HepG2 (cell line): ENCODE measurements around the gene GRIN3B. TPM values are rescaled to one million over a fixed set of nuclear protein-coding genes. Genes with fewer than 3 reads are reported as not detected.

Experiments
- ATAC-seq: fragments of 200-7000 bp; cut with Tn5 transposase; 3 replicates; pipeline ENCODE4 v1.9.1; 2020; ENCODE audit warnings: mild to moderate bottlenecking, moderate library complexity
- BruUV-seq: library from RNA; stranded (reverse); fragments of 400-500 nt; replicated peaks from 2 replicates; lab custom pipeline; 2021; lab: Mats Ljungman, UMichigan
- CTCF ChIA-PET: fragments of 300-600 bp; formaldehyde crosslinking; extraction: SDS; loops from one replicate; lab custom pipeline; 2021; ENCODE audit warnings: low total read pairs, inconsistent platforms, low intra/inter-chr PET ratio; lab: Yijun Ruan, JAX
- POLR2A ChIA-PET: fragments of 350-600 bp; sonication (Branson Sonifier 250); formaldehyde crosslinking; loops from one replicate; lab custom pipeline; 2020; ENCODE audit warnings: antibody characterized with exemption, inconsistent platforms; lab: Yijun Ruan, JAX
- DNase-seq: peaks from one replicate; pipeline ENCODE4 v3.0.0-alpha.2; 2015; ENCODE audit warnings: low spot score
- FAIRE-seq: peaks from 3 replicates; lab custom pipeline; 2011; peaks lifted over from hg19 to GRCh38; lab: Jason Lieb, UNC
- H2AFZ ChIP-seq: one replicate; pipeline ENCODE4 v1.6.1; 2011; ENCODE audit warnings: low read length, inconsistent platforms
- H3K27ac ChIP-seq: fragments of 300-600 bp; 3 replicates; pipeline ENCODE4 v1.8.0; 2011; ENCODE audit warnings: mixed run types, mild to moderate bottlenecking, mixed read lengths, low read length, inconsistent platforms; ENCODE audit not compliant: insufficient read depth; ENCODE audit errors: extremely low read length
- H3K27me3 ChIP-seq, 2 experiments: fragments of 200-600 bp in 1 of 2; 2 replicates in 1 of 2; 3 replicates in 1 of 2; pipeline versions ENCODE4 v1.6.0 to v1.8.0; 2011; ENCODE audit warnings: low read length in 2 of 2, mild to moderate bottlenecking in 2 of 2, moderate library complexity in 2 of 2, inconsistent platforms in 1 of 2; ENCODE audit not compliant: insufficient read depth in 2 of 2, control insufficient read depth in 1 of 2
- H3K36me3 ChIP-seq, 2 experiments: fragments of 200-600 bp in 1 of 2; replicated peaks in 1 of 2; 2 replicates in 1 of 2; 3 replicates in 1 of 2; pipeline versions ENCODE4 v1.5.1 to v1.8.0; 2011; ENCODE audit warnings: low read length in 2 of 2, inconsistent platforms in 1 of 2; ENCODE audit not compliant: insufficient read depth in 2 of 2, control insufficient read depth in 1 of 2
- H3K4me1 ChIP-seq: 2 replicates; pipeline ENCODE4 v1.5.1; 2012; ENCODE audit warnings: low read length, inconsistent platforms; ENCODE audit not compliant: insufficient read depth
- H3K4me2 ChIP-seq: 2 replicates; pipeline ENCODE4 v1.6.0; 2011; ENCODE audit warnings: low read depth, low read length, inconsistent platforms
- H3K4me3 ChIP-seq, 3 experiments: fragments of 200-600 bp in 1 of 3; sonication (generic), shearing (Covaris generic) in 1 of 3; replicated peaks in 1 of 3; 2 replicates each; pipeline ENCODE4 v1.5.1; 2011 to 2016; ENCODE audit warnings: low read length in 3 of 3, inconsistent platforms in 2 of 3, low read depth in 2 of 3, mild to moderate bottlenecking in 2 of 3, control low read depth in 1 of 3, mixed read lengths in 1 of 3; ENCODE audit not compliant: insufficient read depth in 1 of 3
- H3K79me2 ChIP-seq: one replicate; pipeline ENCODE4 v1.6.1; 2011; ENCODE audit warnings: low read length, inconsistent platforms; ENCODE audit not compliant: insufficient read depth
- H3K9ac ChIP-seq: 2 replicates; pipeline ENCODE4 v1.6.0; 2011; ENCODE audit warnings: mild to moderate bottlenecking, low read depth, low read length, inconsistent platforms; ENCODE audit not compliant: insufficient read depth
- H3K9me3 ChIP-seq: 2 replicates; pipeline ENCODE4 v1.5.1; 2012; ENCODE audit warnings: mild to moderate bottlenecking, low read length
- H4K20me1 ChIP-seq: 2 replicates; pipeline ENCODE4 v1.6.0; 2011; ENCODE audit warnings: inconsistent platforms, mild to moderate bottlenecking, low read length, moderate library complexity; ENCODE audit not compliant: insufficient read depth
- FOXA1 ChIP-seq, 2 experiments: fragments of 450-650 bp in 1 of 2; sonication (generic) in 1 of 2; formaldehyde crosslinking in 1 of 2; IDR thresholded peaks; 2 replicates each; pipeline versions ENCODE4 v1.4.0 to v1.6.1; 2016 to 2020; ENCODE audit warnings: missing genetic modification reagents in 1 of 2
- KDM1A ChIP-seq: IDR thresholded peaks from 2 replicates; pipeline ENCODE4 v1.6.1; 2016; ENCODE audit warnings: missing compliant biosample characterization
- POLR2A ChIP-seq, 2 experiments: IDR thresholded peaks; 2 replicates each; pipeline ENCODE4 v1.6.1; 2011; ENCODE audit warnings: low read depth in 2 of 2, low read length in 2 of 2, mild to moderate bottlenecking in 1 of 2, moderate library complexity in 1 of 2; ENCODE audit not compliant: insufficient read depth in 1 of 2
- RARG ChIP-seq: sonication (generic); formaldehyde crosslinking; IDR thresholded peaks from 2 replicates; pipeline ENCODE4 v1.4.0; 2020; ENCODE audit warnings: low read depth, mild to moderate bottlenecking, missing genetic modification reagents
- RCOR2 ChIP-seq: IDR thresholded peaks from 2 replicates; pipeline ENCODE4 v1.6.1; 2016; ENCODE audit warnings: missing biosample characterization, missing genetic modification reagents
- RNF219 ChIP-seq: sonication (generic); formaldehyde crosslinking; IDR thresholded peaks from 2 replicates; pipeline ENCODE4 v1.5.0; 2020; ENCODE audit warnings: mild to moderate bottlenecking, missing genetic modification reagents
- SIN3A ChIP-seq: IDR thresholded peaks from 2 replicates; pipeline ENCODE4 v1.6.1; 2011; ENCODE audit warnings: low read depth, mild to moderate bottlenecking, control low read depth, low read length, borderline replicate concordance
- ZFYVE20 ChIP-seq: sonication (generic); formaldehyde crosslinking; IDR thresholded peaks from 2 replicates; pipeline ENCODE4 v1.8.0; 2023; ENCODE audit warnings: low read depth, mild to moderate bottlenecking, moderate library complexity, missing genetic modification reagents, borderline replicate concordance
- ZMYM3 ChIP-seq: sonication (generic); formaldehyde crosslinking; IDR thresholded peaks from 2 replicates; pipeline ENCODE4 v1.5.1; 2020; ENCODE audit warnings: mild to moderate bottlenecking, missing genetic modification reagents
- ZNF121 ChIP-seq: sonication (generic); formaldehyde crosslinking; IDR thresholded peaks from 2 replicates; pipeline ENCODE4 v1.5.0; 2020; ENCODE audit warnings: mild to moderate bottlenecking, missing genetic modification reagents
- ZNF317 ChIP-seq: sonication (generic); formaldehyde crosslinking; IDR thresholded peaks from 2 replicates; pipeline ENCODE4 v1.5.0; 2020; ENCODE audit warnings: mild to moderate bottlenecking, missing genetic modification reagents
- ZNF350 ChIP-seq: sonication (generic); formaldehyde crosslinking; IDR thresholded peaks from 2 replicates; pipeline ENCODE4 v1.4.0; 2020; ENCODE audit warnings: mild to moderate bottlenecking, low read depth, missing genetic modification reagents, borderline replicate concordance
- ZNF510 ChIP-seq: sonication (generic); formaldehyde crosslinking; IDR thresholded peaks from 2 replicates; pipeline ENCODE4 v1.4.0; 2020; ENCODE audit warnings: low read depth, mild to moderate bottlenecking, missing genetic modification reagents
- WGBS: methylation state at CpG from one replicate; pipeline ENCODE4 v1.1.6; 2017; ENCODE audit warnings: low lambda C conversion rate; 5-methylcytosine and 5-hydroxymethylcytosine counted together
- in situ Hi-C: cut with HindIII; loops from 2 replicates; pipeline ENCODE4 v1.10.0; 2017; ENCODE audit warnings: low pct_unique_long_range_greater_than_20kb; ENCODE audit not compliant: extremely low pct_ligation_motif_present
- intact Hi-C: fragments of 100-400 bp; cut with micrococcal nuclease; formaldehyde crosslinking; loops from one replicate; pipeline ENCODE4 v1.10.0; 2022; ENCODE audit not compliant: unreplicated experiment
- polyA plus RNA-seq, 8 experiments: library from polyadenylated mRNA; depleted of rRNA in 3 of 8; stranded (reverse) in 7 of 8; unstranded in 1 of 8; fragments of >200 nt; fragmentation: Illumina TruSeq in 4 of 8; extraction: Trizol in 4 of 8; gene quantifications; 2 replicates each; pipeline versions ENCODE4 v1.2.1 to v1.2.3, GENCODE V29; 2011 to 2016; ENCODE audit warnings: low read depth in 4 of 8, missing spikeins in 1 of 8, mixed read lengths in 1 of 8; ENCODE audit not compliant: insufficient read depth in 1 of 8
- total RNA-seq, 5 experiments: library from RNA; depleted of rRNA; stranded (reverse); fragments of >200 nt; fragmentation: Illumina TruSeq; extraction: Trizol; gene quantifications; 2 replicates each; pipeline ENCODE4 v1.2.3, GENCODE V29; 2016; ENCODE audit warnings: low read depth in 1 of 5
- TF ChIP-seq, protein P1 (sequence below): sonication (generic); formaldehyde crosslinking; IDR thresholded peaks from 2 replicates; pipeline ENCODE4 v1.4.0; 2020; ENCODE audit warnings: missing genetic modification reagents
- TF ChIP-seq, protein P2 (sequence below): sonication (generic); formaldehyde crosslinking; IDR thresholded peaks from 2 replicates; pipeline ENCODE4 v1.5.1; 2020; ENCODE audit warnings: missing genetic modification reagents, mild to moderate bottlenecking, borderline replicate concordance

The GRIN3B gene
- total and polyA plus RNA-seq, 2 of the 13 experiments (the other 11 are each of a cell fraction or from before 2014, with no cell fraction given): 0.07 to 0.20 TPM

GRCh38 chr19:957578-957977 lies 42.6 kb upstream of the GRIN3B start (continued):
- TF ChIP-seq, protein P1, sequence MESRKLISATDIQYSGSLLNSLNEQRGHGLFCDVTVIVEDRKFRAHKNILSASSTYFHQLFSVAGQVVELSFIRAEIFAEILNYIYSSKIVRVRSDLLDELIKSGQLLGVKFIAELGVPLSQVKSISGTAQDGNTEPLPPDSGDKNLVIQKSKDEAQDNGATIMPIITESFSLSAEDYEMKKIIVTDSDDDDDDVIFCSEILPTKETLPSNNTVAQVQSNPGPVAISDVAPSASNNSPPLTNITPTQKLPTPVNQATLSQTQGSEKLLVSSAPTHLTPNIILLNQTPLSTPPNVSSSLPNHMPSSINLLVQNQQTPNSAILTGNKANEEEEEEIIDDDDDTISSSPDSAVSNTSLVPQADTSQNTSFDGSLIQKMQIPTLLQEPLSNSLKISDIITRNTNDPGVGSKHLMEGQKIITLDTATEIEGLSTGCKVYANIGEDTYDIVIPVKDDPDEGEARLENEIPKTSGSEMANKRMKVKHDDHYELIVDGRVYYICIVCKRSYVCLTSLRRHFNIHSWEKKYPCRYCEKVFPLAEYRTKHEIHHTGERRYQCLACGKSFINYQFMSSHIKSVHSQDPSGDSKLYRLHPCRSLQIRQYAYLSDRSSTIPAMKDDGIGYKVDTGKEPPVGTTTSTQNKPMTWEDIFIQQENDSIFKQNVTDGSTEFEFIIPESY: peak; percentile 75
- TF ChIP-seq ZNF121 (CRISPR knock-in tag) (peak; percentile 98), RCOR2 (CRISPR knock-in tag) (0 out of 2 replicates have a peak, but pooled peaks have one; percentile 24), ZMYM3 (0 out of 2 replicates have a peak, but pooled peaks have one; percentile 56)

DNA sequence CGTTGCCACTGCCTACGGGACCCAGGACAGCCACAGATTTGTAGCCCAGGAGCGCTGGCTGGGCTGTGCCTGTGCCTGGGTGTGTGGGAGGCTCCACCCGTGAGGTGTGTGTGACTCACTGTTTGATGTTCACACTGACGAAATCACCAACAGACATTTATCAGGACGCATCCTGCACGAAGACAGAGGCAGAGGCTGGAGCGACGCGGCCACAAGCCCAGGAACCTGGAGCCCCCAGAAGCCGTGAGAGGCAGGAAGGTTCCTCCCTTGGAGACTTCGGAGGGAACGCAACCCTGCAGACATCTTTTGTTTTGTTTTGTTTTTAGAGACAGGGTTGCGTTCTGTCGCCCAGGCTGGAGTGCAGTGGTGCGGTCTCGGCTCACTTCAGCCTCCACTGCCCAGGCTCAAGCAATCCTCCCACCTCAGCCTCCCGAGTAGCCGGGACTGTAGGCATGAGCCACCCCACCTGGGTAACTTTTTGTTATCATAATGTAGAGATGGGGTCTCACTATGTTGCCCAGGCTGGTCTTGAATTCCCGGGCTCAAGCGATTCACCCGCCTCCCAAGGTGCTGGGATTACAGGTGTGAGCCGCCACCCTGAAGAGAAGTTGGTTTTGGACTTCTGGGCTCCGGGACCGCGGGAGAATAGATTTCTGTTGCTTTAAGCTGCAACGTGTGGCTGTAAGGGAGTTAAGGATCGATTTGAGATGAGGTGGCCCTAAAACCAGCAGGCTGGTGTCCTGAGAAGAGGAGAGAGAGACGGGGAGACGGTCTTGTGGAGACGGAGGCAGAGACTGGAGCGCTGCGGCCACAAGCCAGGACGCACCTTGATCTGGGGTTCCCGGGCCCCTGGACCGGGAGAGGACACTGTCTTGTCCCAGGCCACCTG lies 41.0 kb upstream of the GRIN3B start:
- no peaks in the 10 kb centered on the region for H3K9me3 ChIP-seq
- H3K4me1 ChIP-seq: peaks cover 85% of the 10 kb centered on the region
- ATAC-seq (peak; percentile 3; the same call in 1 of the 3 replicates), FAIRE-seq (no peak), DNase-seq (peak; percentile 59)
- H4K20me1 ChIP-seq: no peaks in the 10 kb centered on the region
- peaks cover 66% of the 10 kb centered on the region for H3K79me2 ChIP-seq
- 79% methylated on average over 36 of the region's 36 CpGs for WGBS
- peaks cover 20 to 43% of the 10 kb centered on the region in 2 experiments; a peak in 4 of 5 replicates for H3K36me3 ChIP-seq
- H3K27me3 ChIP-seq: no peaks in the 10 kb centered on the region
- intact Hi-C loops: loop anchor here (2.0 kb wide), 1 partner anchor 26 kb away; no protein-coding TSS in a partner anchor
- in situ Hi-C loops: no loop called here
- H2AFZ ChIP-seq: no peak overlapping the region
- peak overlapping the region; percentile 74 for H3K27ac ChIP-seq
- H3K9ac ChIP-seq: peak overlapping the region; percentile 36; the same call in 1 of the 2 replicates
- POLR2A ChIA-PET: interaction anchor here (0.7 to 4.6 kb wide), 8 partner anchors 12 to 35 kb away, joined by 3 to 35 read pairs (median 4); partner anchors contain the start of gene WDR18
- H3K4me3 ChIP-seq: peak overlapping the region in 1 of 3 experiments; percentile 30; a peak in 1 of 6 replicates
- CTCF ChIA-PET: no interaction called here
- H3K4me2 ChIP-seq: 0 out of 2 replicates have a peak overlapping the region, but pooled peaks have one; percentile 3
- BruUV-seq: no TSS peak
- peak; percentile 18; the same call in 1 of the 2 replicates for TF ChIP-seq ZNF350 (CRISPR knock-in tag)
- no peak for TF ChIP-seq RARG (CRISPR knock-in tag)
- TF ChIP-seq, protein P2, sequence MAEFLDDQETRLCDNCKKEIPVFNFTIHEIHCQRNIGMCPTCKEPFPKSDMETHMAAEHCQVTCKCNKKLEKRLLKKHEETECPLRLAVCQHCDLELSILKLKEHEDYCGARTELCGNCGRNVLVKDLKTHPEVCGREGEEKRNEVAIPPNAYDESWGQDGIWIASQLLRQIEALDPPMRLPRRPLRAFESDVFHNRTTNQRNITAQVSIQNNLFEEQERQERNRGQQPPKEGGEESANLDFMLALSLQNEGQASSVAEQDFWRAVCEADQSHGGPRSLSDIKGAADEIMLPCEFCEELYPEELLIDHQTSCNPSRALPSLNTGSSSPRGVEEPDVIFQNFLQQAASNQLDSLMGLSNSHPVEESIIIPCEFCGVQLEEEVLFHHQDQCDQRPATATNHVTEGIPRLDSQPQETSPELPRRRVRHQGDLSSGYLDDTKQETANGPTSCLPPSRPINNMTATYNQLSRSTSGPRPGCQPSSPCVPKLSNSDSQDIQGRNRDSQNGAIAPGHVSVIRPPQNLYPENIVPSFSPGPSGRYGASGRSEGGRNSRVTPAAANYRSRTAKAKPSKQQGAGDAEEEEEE (CRISPR knock-in tag): no peak
- no peak for TF ChIP-seq KDM1A (CRISPR knock-in tag)
- no peak for TF ChIP-seq SIN3A
- no peak for TF ChIP-seq ZNF317 (CRISPR knock-in tag)
- no peak for TF ChIP-seq ZNF510 (CRISPR knock-in tag)
- TF ChIP-seq POLR2A (IDR thresholded peaks at IDR 0.05; ENCODE audit: insufficient read depth in 1 of 2, low read depth in 2 of 2, low read length in 2 of 2): peak in 1 of 2 experiments; percentile 48; a peak in 1 of 4 replicates
- no peak for TF ChIP-seq FOXA1 (IDR thresholded peaks at IDR 0.05)
- peak; percentile 38; the same call in 1 of the 2 replicates for TF ChIP-seq FOXA1 (CRISPR knock-in tag; IDR thresholded peaks at IDR 0.05)
- TF ChIP-seq RNF219 (CRISPR knock-in tag): no peak
- TF ChIP-seq ZFYVE20 (CRISPR knock-in tag): no peak
